ENCODE results near the gene BCL7A. TPM values are rescaled to one million over a fixed set of nuclear protein-coding genes. Genes with fewer than 3 reads are reported as not detected.

The BCL7A gene
- polyA plus RNA-seq, 1 of the 3 experiments (the other 2 are of a cell fraction), result 34.0 TPM

- H2AFZ ChIP-seq (ENCODE audit: low read depth), result no peak overlapping the region
- no peak overlapping the region for H3K9ac ChIP-seq
- peaks cover 97% of the 10 kb centered on the region for H3K79me2 ChIP-seq (ENCODE audit: insufficient read depth)
- H3K36me3 ChIP-seq (replicated peaks in 1 of 2; ENCODE audit: control insufficient read depth in 1 of 2, insufficient read depth in 2 of 2, low read length in 1 of 2), result no peaks in the 10 kb centered on the region
- DNase-seq, result no peak
- 99% methylated on average over 3 of the region's 3 CpGs for WGBS (ENCODE audit: low lambda C conversion rate)
- no peak overlapping the region for H3K27ac ChIP-seq (ENCODE audit: low read depth in 2 of 2, low read length in 1 of 2)
- no peaks in the 10 kb centered on the region for H3K9me2 ChIP-seq
- H3K4me2 ChIP-seq, result no peak overlapping the region
- H3K4me1 ChIP-seq (ENCODE audit: control insufficient read depth in 1 of 2, insufficient read depth in 2 of 2, low read depth in 1 of 2, low read length in 1 of 2), result peaks cover 25 to 32% of the 10 kb centered on the region in 2 experiments
- ChIA-PET POLR2A (no interaction called here), CTCF (interaction anchor here (0.7 to 5.6 kb wide), 5 partner anchors 14 to 88 kb away, joined by 3 to 28 read pairs (median 5); no protein-coding TSS in a partner anchor)
- H3K27me3 ChIP-seq (ENCODE audit: insufficient read depth), result no peaks in the 10 kb centered on the region
- TF ChIP-seq FOXJ3 (CRISPR knock-in tag; IDR thresholded peaks at IDR 0.05), result no peak
- TF ChIP-seq TCF12 (IDR thresholded peaks at IDR 0.05), result no peak
- no peak for TF ChIP-seq CHD2 (IDR thresholded peaks at IDR 0.05; ENCODE audit: low read length, partially characterized antibody)
- no peak for TF ChIP-seq PBX3 (IDR thresholded peaks at IDR 0.05)
- TF ChIP-seq YY1 (IDR thresholded peaks at IDR 0.05; ENCODE audit: low read depth), result no peak
- TF ChIP-seq SMC3 (IDR thresholded peaks at IDR 0.05; ENCODE audit: low read depth, low read length), result no peak
- TF ChIP-seq GABPA (IDR thresholded peaks at IDR 0.05; ENCODE audit: low read depth), result no peak
- no peak for TF ChIP-seq IRF3 (IDR thresholded peaks at IDR 0.05; ENCODE audit: low read depth, low read length)
- no peak for TF ChIP-seq TAF1 (IDR thresholded peaks at IDR 0.05; ENCODE audit: borderline replicate concordance, low read depth, low read length)
- no peak for TF ChIP-seq MAX (IDR thresholded peaks at IDR 0.05; ENCODE audit: low read depth)
- TF ChIP-seq CTCF (IDR thresholded peaks at IDR 0.05), result no peak
- no peak for TF ChIP-seq FOXM1 (IDR thresholded peaks at IDR 0.05; ENCODE audit: low read depth)
- no peak for TF ChIP-seq JUND (IDR thresholded peaks at IDR 0.05)
- H3K9me3 ChIP-seq, result no peaks in the 10 kb centered on the region
- no peak overlapping the region for H3K4me3 ChIP-seq (ENCODE audit: low read depth in 2 of 2, low read length in 1 of 2)
- peaks cover 16% of the 10 kb centered on the region for H3F3A ChIP-seq (replicated peaks; ENCODE audit: insufficient read depth)
- peaks cover 59% of the 10 kb centered on the region for H4K20me1 ChIP-seq (ENCODE audit: insufficient read depth)
Measured at GRCh38 chr12:122102331-122102730, 80.6 kb downstream of the BCL7A start.

GRCh38 chr12:122104844-122105243 is 83.2 kb downstream of the BCL7A start:
- H3K36me3 ChIP-seq (replicated peaks in 1 of 2; ENCODE audit: control insufficient read depth in 1 of 2, insufficient read depth in 2 of 2, low read length in 1 of 2), result no peaks in the 10 kb centered on the region
- CTCF ChIA-PET, result interaction anchor here (5.6 kb wide), 1 partner anchor 18 kb away, joined by 28 read pairs; no protein-coding TSS in a partner anchor
- no peak overlapping the region for H3K9ac ChIP-seq
- TF ChIP-seq RAD21 (IDR thresholded peaks at IDR 0.05; ENCODE audit: low read length) (no peak), FOSL2 (IDR thresholded peaks at IDR 0.05; ENCODE audit: borderline replicate concordance, low read depth) (no peak), CHD2 (IDR thresholded peaks at IDR 0.05; ENCODE audit: low read length, partially characterized antibody) (no peak), IRF3 (IDR thresholded peaks at IDR 0.05; ENCODE audit: low read depth, low read length) (no peak), USF1 (IDR thresholded peaks at IDR 0.05; ENCODE audit: borderline replicate concordance, low read depth) (no peak), TEAD4 (IDR thresholded peaks at IDR 0.05; ENCODE audit: borderline replicate concordance, insufficient read depth) (no peak), FOXM1 (IDR thresholded peaks at IDR 0.05; ENCODE audit: low read depth) (no peak), TAF1 (IDR thresholded peaks at IDR 0.05; ENCODE audit: borderline replicate concordance, low read depth, low read length) (no peak), NRF1 (IDR thresholded peaks at IDR 0.05; ENCODE audit: low read depth, low read length) (no peak), USF2 (IDR thresholded peaks at IDR 0.05; ENCODE audit: borderline replicate concordance, low read depth, low read length) (no peak), MXI1 (IDR thresholded peaks at IDR 0.05; ENCODE audit: low read depth, low read length) (no peak), FOXJ3 (CRISPR knock-in tag; IDR thresholded peaks at IDR 0.05) (no peak)
- H3K27ac ChIP-seq (ENCODE audit: low read depth in 2 of 2, low read length in 1 of 2), result no peak overlapping the region
- H3K9me2 ChIP-seq, result no peaks in the 10 kb centered on the region
- no peak for DNase-seq
- no peaks in the 10 kb centered on the region for H3K9me3 ChIP-seq
- H3K4me1 ChIP-seq (ENCODE audit: control insufficient read depth in 1 of 2, insufficient read depth in 2 of 2, low read depth in 1 of 2, low read length in 1 of 2), result peaks cover 7 to 34% of the 10 kb centered on the region in 2 experiments
- H2AFZ ChIP-seq (ENCODE audit: low read depth), result no peak overlapping the region
- POLR2A ChIA-PET, result no interaction called here
- H3K27me3 ChIP-seq (ENCODE audit: insufficient read depth), result no peaks in the 10 kb centered on the region
- H3F3A ChIP-seq (replicated peaks; ENCODE audit: insufficient read depth), result peaks cover 17% of the 10 kb centered on the region
- 95% methylated on average over 7 of the region's 7 CpGs for WGBS (ENCODE audit: low lambda C conversion rate)
- H3K4me2 ChIP-seq, result no peak overlapping the region
- peaks cover 42% of the 10 kb centered on the region for H4K20me1 ChIP-seq (ENCODE audit: insufficient read depth)
- H3K79me2 ChIP-seq (ENCODE audit: insufficient read depth), result peaks cover 98% of the 10 kb centered on the region
- H3K4me3 ChIP-seq (ENCODE audit: low read depth in 2 of 2, low read length in 1 of 2), result no peak overlapping the region
